ENCODE results near the gene SPIN2B.
"Not testable (repeated sequence)": the region's sequence is repeated elsewhere in the genome, so short reads cannot be mapped to it uniquely, and the experiment has no call there.

SPIN2B gene

DNA sequence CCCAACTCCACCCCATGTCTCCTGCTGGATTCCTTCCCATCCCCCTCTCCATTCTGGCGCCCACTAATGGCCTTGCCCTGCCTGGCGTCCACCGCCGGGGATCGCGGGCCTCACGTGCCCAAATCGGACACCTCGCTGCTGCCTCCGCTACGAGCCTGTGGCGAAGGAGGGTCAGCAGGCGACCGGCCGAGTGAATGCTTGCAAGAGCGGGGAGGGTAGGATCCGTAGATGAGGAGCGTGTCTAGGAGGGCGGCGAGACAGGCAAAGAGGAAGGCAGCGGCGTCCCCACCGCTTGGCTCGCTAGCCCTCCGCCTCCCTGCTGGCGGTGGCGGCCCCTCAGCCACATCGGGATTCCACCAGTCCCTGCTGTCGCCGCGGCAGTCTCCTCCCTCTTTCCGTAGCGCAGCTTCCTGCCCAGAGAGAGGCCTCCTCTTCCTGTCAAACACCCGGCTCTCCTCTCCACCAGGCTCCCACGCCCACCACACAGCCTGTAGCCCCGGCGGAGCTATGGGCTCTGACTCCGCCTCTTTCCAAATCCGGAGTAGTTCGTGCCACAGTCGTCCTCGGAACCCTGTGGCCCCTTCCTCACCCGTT, at the start of gene SPIN2B:
SPIN2B (minus strand) TSS at position 387 of the 594 bp plus-strand sequence.
- DNase-seq (ENCODE audit: low read depth in 2 of 2): peak; percentile 44 to 62

DNA sequence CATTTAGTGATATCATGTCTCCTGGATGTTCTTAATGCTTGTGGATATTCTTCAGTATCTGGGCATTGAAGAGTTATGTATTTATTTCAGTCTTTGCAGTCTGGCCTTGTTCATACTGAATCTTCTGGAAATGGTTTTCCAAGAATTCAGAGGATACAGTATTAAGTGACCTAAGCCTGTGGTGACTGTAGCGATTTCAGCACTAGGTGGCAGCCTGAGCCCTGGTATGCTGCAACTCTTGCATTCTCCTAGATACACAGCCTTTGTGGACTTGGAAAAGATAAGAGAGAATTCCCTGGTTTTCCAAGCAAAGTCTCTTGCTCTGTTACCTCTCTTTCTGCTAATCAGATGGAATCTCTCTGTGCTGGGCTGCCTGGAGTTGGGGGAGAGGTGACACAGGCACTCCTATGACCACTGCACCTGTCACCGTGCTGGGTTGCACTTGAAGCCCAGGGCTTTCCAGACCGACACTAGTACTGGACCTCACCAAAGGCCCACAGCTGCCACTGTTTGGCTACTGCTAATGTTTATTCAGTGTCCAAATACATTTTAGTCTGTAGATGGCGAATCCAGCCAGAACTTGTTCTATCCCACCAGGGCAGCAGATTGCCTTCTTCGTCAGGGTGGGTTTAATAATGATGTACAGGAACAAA, 35.2 kb upstream of the SPIN2B start:
- no peak for DNase-seq (ENCODE audit: low read depth in 2 of 2)

DNA sequence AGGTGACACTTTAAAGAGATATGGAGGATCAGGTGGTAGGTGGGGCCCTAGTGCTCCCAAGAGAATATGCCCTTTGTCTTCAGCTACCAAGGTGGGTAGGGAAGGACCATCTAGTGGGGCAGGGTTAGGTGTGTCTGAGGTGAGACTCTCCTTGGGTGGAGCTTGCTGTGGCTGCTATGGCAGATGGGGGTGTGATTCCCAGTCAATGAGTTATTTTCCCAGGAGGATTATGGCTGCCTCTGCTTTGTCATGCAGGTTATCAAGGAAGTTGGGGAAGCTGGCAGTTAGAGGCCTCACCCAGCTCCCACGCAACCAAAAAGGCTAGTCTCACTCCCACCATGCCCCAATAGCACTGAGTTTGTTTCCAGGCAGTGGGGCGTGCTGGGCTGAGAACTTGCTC, 33.8 kb upstream of the SPIN2B start:
- no peak for DNase-seq (ENCODE audit: low read depth in 2 of 2)

DNA sequence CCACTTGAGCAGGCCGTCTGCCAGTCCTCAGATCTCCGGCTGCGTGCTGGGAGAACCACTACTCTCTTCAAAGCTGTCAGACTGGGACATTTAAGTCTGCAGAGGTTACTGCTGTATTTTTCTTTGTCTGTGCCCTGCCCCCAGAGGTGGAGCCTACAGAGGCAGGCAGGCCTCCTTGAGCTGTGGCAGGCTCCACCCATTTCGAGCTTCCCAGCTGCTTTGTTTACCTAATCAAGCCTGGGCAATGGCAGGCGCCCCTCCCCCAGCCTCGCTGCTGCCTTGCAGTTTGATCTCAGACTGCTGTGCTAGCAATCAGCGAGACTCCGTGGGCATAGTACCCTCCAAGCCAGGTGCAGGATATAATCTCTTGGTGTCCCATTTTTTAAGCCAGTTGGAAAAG, 30.9 kb upstream of the SPIN2B start:
- not testable (repeated sequence) for DNase-seq (ENCODE audit: low read depth in 2 of 2)

DNA sequence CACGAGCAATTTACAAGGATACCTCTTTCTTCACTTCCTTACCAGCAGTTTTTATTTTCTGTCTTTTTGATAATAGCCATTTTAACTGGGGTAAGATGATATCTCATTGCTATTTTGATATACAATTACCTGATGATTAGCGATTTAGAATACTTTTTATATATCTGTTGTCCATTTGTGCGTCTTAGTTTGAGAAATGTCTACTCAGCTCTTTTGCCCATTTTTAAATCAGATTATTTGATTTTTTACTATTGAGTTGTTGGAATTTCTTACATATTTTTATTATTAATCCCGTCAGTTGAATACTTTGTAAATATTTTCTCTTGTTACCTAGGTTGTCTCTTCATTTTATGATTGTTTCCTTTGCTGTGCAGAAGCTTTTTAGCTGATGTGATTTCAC, 17.3 kb upstream of the SPIN2B start:
- no peak for DNase-seq (ENCODE audit: low read depth in 2 of 2)

DNA sequence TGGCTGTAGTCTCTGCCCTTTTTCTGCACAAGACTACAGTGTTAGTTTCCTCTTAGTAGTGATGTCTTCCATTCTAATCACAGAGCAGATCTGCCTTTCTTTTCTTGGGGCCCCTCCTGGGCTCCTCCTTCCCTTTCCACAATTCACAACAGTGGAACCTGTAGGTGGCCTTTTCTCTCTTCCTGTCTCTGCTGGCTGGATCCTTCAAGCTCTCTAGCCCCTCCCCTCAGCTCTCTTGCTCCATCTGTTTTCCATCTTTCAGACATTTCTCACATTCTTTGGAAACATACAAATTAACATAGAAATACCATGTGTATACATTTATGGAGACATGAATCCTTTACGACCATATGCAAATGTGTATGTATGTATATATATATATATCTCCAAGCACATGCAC, 16.2 kb upstream of the SPIN2B start:
- DNase-seq (ENCODE audit: low read depth in 2 of 2): no peak

DNA sequence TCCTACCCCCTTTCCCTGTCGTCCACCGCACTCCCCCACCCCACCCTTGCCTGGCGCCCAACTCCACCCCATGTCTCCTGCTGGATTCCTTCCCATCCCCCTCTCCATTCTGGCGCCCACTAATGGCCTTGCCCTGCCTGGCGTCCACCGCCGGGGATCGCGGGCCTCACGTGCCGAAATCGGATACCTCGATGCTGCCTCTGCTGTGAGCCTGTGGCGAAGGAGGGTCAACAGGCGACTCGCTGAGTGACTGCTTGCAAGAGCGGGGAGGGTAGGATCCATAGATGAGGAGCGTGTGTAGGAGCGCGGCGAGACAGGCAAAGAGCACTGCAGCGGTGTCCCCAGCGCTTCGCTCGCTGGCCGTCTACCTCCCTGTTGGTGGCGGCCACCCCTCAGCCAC, 15.7 kb upstream of the SPIN2B start, which contains the start of gene SPIN2A:
SPIN2A (minus strand) TSS at position 325 of the 400 bp plus-strand sequence. CDS start 800 bp downstream, outside the sequence.
- DNase-seq (ENCODE audit: low read depth in 2 of 2): not testable (repeated sequence)

DNA sequence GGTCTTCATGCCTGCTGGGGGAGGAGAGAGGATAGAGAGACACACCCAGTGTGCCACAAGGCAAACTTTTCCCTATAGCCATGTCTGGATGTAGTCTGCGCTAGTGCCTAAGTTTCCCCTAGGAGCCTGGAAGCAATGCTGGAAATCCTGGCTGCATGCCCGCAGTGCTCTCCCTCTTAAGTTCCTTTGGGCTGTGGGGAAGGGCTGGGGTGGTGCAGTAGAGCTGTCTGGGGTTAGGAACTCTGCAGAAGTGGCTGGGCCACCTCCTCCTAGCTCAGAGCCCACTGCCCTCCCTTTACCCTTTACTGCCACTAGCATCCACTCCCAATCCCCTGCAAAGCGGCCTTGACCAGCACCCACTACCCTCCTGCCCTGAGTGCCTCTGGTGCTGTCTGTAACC, 15.2 kb upstream of the SPIN2B start:
- DNase-seq (ENCODE audit: low read depth in 2 of 2): not testable (repeated sequence)

DNA sequence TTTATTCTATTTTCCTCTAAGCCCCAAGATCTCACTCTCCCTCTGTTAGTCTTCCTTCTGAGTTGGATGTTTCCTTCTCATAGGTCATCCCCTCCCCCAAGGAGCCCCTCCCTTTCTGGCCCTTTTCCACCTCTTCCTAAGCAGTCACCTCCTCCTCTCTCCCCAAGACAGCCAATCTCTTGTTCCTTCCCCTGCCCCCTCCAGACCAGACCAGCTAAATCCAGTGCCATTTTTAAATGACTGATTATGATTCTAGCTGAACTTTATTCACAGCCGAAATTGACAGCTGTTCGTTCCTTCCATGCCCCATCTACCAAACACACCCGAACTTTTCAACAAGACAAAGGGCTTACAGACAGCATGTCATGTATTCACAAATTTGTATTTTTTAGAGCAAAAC, 13.9 kb upstream of the SPIN2B start:
- DNase-seq (ENCODE audit: low read depth in 2 of 2): no peak

DNA sequence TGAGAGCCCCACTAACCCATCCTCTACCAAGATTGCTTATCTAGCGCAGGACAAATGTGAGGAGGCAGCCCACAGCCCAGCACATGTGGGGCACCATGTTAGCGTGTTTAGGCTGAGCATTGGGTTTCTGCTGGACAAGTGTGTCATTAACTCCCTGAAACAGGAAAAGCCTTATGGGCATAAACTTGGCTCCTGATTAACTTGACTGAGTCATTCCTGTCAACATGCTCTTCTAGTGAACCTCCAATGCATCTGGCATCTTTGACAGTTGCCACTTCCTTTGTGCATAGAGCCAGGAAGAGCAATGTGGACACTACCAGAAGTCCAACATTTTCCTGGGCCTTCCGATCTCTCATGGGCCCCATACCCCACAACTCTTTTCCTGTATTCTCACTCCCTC, 13.4 kb upstream of the SPIN2B start:
- DNase-seq (ENCODE audit: low read depth in 2 of 2): no peak

DNA sequence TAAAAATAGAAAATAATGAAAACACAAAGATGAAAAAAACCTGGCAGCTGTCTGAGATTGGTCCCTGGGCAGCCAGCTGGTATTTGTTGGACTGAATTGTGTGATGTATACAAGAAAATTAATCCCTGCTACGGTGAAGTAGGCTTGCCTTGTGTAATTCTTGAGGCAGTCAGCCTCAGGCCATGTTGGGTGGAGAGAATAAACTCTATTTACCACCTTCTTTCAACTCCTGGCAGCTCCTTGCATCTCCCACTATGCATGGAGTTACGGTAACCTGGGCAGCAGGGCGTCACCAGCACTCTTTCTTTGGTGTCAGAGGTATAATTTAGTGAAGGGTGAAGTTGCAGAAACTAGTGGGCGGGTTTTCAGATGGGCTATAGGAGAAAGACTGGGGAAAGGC, 12.4 kb upstream of the SPIN2B start:
- DNase-seq (ENCODE audit: low read depth in 2 of 2): no peak

DNA sequence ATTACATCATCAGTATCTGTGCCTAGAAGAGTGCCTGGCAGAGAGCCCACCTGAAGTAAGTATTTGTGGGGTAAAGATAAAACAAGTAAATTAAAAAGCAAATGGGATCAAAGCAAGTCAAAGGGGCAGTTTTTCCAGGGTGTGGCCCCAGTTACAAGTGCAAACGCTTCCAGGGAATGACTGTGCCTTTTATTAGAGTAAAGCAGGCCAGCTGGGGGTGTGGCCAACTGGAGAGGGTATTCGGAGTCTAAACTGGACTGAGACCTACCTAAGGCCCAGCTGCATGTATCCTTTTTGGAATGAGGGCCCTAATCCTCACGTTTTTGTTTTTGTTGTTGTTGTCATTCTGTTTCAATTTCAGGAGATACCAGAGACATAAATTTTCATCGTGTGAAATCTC, 11.9 kb upstream of the SPIN2B start:
- not testable (repeated sequence) for DNase-seq (ENCODE audit: low read depth in 2 of 2)

DNA sequence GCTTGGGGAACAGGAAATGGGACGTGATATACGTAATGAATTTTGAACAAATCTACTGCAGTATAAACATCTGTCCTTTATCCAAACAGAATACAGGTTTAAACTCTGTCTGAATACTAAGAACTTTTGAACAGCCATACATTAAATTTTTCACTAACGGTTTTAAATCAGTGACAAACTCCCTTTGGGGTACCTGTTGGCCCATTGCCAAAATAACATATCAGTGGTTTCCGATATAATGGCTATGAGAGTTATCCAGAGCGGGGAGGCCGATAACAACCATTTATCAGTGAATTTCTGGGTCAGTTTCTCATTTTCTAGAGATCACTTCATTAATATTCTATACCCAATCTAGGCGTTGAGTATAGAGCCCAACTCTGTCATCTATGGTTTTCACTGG, 10.7 kb upstream of the SPIN2B start:
- DNase-seq (ENCODE audit: low read depth in 2 of 2): no peak

DNA sequence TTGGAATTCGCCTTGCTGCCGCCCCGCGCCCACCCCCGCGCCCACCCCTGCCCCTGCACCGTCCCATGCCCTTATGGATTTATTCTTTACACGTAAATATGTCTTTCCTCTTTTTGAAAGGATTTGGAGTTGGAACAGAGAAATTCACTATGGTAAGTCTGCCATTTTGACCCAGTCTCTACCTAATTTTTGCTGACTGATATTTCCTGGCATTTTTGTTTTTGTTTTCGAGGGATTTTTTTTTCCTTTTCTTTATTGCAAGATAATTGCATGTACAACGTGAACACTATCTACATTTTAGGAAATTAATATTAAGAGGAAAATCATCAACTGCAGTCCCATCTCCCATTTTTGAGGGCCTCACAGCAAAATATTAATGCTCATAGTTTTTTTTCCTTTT, 468 bp upstream of the SPIN2B start:
- no peak for DNase-seq (ENCODE audit: low read depth in 2 of 2)

DNA sequence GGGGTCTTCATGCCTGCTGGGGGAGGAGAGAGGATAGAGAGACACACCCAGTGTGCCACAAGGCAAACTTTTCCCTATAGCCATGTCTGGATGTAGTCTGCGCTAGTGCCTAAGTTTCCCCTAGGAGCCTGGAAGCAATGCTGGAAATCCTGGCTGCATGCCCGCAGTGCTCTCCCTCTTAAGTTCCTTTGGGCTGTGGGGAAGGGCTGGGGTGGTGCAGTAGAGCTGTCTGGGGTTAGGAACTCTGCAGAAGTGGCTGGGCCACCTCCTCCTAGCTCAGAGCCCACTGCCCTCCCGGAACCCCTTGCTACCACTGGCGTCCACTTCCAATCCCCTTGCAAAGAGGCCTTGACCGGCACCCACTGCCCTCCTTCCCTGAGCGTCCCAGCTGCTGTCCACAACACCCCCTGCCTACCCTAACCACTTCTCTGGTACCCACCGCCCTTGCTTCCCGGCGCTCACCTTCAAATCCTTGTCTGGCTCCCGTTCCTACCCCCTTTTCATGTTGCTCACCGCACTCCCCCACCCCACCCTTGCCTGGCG, 658 bp downstream of the SPIN2B start:
- DNase-seq (ENCODE audit: low read depth in 2 of 2): not testable (repeated sequence)

DNA sequence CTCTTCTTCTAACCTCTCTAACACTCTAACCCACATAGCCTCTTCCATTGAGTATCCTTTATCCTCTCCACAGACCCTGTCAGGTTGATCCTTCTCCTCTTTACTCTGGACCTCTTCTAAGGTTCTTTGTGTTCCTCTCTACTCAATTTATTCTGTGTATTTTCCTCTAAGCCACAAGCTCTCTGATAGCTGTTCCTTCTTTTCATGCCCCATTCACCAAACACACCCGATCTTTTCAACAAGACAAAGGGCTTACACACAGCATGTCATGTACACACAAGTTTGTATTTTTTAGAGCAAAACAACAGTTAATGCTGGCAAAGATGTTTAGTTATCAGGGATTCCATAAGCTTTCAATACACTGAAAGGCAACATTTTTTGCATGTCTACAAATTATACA, 1.9 kb downstream of the SPIN2B start:
- no peak for DNase-seq (ENCODE audit: low read depth in 2 of 2)

DNA sequence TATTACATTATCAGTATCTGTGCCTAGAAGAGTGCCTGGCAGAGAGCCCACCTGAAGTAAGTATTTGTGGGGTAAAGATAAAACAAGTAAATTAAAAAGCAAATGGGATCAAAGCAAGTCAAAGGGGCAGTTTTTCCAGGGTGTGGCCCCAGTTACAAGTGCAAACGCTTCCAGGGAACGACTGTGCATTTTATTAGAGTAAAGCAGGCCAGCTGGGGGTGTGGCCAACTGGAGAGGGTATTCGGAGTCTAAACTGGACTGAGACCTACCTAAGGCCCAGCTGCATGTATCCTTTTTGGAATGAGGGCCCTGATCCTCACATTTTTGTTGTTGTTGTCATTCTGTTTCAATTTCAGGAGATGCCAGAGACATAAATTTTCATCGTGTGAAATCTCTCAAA, 3.8 kb downstream of the SPIN2B start:
- DNase-seq (ENCODE audit: low read depth in 2 of 2): not testable (repeated sequence)

DNA sequence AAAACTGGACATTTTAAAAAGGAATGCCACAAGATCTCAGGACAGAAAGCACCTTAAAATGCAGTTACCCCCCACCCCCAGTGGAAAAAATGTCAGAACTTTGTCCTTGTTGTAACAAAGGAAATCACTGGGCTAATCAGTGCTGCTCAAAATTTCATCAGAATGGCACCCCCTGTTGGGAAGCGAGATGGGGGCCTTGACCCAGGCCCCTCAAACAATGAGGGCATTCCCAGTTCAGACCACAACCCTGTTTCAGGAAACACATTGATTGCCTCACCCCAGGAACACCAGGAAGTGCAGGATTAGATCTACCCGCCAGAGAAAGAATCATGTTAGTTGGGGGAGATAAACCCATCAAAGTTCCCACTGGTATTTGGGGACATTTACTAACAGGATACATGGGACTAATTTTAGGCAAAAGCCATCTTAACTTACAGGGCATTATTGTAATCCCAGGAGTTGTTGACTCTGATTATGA, 16.4 kb downstream of the SPIN2B start:
- no peak for DNase-seq (ENCODE audit: low read depth in 2 of 2)

DNA sequence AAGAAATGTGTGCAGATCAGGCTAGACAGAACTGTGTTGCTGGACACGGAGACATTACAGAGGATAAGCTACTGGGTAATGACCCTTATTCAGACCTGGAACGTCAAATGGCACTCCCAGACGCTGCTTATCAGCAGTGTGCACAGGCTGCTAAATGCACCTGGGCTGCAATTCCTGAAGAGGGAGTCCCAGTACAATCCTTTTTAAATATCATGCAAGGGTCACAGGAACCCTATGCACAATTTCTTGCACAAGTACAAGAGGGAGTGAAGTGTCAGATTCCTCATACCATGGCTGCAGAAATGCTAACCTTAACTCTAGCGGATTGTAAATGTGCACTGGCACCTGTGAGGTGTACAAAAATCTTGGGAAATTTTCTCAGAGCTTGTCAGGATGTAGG, 16.9 kb downstream of the SPIN2B start:
- no peak for DNase-seq (ENCODE audit: low read depth in 2 of 2)

DNA sequence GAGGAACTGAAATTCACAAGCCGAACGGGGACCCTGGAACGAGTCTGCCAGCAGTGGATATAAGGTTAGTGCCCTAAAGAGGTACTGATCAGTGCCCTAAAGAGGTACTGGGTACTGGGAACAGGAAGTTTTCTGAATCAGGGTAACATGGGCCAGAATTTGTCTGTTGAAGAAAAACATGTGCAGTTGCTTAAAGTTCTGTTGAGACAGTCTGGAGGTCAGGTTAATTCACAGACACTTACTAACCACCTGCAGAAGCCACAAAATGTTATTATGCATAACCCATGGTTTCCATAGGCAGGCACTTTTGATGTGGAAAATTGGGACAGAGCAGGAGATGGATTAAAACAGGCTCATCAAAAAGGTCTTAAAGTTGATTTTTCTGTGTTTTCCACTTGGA, 17.9 kb downstream of the SPIN2B start:
- DNase-seq (ENCODE audit: low read depth in 2 of 2): no peak

DNA sequence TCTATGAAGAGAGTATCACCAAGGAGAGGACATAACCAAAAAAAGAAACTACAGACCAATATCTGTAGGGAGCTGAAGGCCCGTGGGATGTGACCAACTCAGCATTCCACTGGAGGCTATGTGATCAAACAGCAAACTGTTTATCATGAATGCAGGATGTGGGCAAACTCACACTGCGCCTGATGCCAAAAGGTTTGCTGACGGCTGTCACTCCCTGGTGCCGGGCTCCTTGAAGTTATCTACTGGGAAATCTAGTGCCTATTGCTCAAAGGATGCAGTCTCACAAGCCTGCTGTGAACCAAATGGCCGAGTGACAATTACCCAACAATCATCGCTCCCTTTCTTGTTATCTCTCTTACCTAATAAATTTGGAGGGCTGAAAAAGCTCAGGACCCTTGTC, 18.4 kb downstream of the SPIN2B start:
- DNase-seq (ENCODE audit: low read depth in 2 of 2): not testable (repeated sequence)

DNA sequence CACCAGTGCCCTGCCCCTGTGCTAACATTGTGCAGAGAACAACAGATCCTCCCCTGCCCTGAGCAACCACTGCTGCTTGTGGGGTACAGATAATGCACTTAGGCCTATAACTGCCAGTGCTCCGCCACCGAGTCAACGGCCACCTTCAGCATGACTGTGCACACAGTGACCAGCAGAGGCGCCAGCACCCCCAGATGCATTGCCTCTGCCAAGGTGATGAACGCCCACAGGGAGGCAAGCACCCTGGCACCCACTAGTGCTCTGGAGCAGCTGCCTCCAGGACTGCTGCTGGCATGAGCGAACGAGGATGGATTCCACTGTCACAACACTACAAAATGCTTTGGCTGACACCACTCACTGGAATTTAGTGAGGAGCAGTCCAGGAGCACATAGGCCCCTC, 38.2 kb downstream of the SPIN2B start:
- no peak for DNase-seq (ENCODE audit: low read depth in 2 of 2)

DNA sequence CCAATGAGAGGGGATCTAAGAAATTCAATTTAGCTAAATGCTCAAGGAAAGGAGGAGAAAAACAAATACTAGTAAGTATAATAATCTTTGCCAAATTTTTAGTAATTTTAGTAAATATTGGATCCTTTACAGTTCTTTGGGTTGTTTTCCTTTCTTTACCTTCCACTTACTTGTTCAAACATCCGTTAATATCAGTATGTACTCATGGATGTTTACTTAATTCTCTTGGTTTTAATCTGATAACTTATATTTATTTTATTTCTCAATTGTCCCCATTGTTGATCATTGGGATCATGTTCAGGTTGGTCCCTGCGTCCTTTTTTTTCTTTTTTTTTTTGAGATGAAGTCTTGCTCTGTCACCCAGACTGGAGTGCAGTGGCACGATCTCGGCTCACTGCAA, 46.9 kb downstream of the SPIN2B start:
- DNase-seq (ENCODE audit: low read depth in 2 of 2): no peak
